ENCODE data around the gene ENTHD1.
"Not testable (repeated sequence)": the region's sequence is repeated elsewhere in the genome, so short reads cannot be mapped to it uniquely, and the experiment has no call there.

DNA sequence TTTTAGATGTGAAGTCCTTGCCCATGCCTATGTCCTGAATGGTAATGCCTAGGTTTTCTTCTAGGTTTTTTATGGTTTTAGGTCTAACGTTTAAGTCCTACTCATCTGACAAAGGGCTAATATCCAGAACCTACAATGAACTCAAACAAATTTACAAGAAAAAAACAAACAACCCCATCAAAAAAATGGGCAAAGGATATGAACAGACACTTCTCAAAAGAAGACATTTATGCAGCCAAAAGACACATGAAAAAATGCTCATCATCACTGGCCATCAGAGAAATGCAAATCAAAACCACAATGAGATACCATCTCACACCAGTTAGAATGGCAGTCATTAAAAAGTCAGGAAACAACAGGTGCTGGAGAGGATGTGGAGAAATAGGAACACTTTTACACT lies 47.0 kb downstream of the ENTHD1 start:
- TF ChIP-seq, protein P1, sequence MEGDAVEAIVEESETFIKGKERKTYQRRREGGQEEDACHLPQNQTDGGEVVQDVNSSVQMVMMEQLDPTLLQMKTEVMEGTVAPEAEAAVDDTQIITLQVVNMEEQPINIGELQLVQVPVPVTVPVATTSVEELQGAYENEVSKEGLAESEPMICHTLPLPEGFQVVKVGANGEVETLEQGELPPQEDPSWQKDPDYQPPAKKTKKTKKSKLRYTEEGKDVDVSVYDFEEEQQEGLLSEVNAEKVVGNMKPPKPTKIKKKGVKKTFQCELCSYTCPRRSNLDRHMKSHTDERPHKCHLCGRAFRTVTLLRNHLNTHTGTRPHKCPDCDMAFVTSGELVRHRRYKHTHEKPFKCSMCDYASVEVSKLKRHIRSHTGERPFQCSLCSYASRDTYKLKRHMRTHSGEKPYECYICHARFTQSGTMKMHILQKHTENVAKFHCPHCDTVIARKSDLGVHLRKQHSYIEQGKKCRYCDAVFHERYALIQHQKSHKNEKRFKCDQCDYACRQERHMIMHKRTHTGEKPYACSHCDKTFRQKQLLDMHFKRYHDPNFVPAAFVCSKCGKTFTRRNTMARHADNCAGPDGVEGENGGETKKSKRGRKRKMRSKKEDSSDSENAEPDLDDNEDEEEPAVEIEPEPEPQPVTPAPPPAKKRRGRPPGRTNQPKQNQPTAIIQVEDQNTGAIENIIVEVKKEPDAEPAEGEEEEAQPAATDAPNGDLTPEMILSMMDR (IDR thresholded peaks at IDR 0.05; ENCODE audit: insufficient read depth, low read length, poor library complexity, severe bottlenecking): not testable (repeated sequence)
- TF ChIP-seq EZH2phosphoT487 (conservative IDR thresholded peaks at IDR 0.05; ENCODE audit: low read length): not testable (repeated sequence)

Data from SU-DHL-6 (cell line).